Activated CD4-positive, CD25-positive, alpha-beta regulatory T cell treated with anti-CD3 and anti-CD28 coated beads, Interleukin-2, amount 50 U/mL, for 16 hours (primary cell): Measurements from ENCODE around the gene ODAD3.
"Not testable (repeated sequence)": the region's sequence is repeated elsewhere in the genome, so short reads cannot be mapped to it uniquely, and the experiment has no call there.

ENCODE experiments used
- DNase-seq: peaks from one replicate; pipeline ENCODE4 v3.0.0-alpha.2; 2020; ENCODE audit warnings: low read depth, low spot score

The ODAD3 gene

GRCh38 chr19:11437955-11438354, 3.0 kb upstream of the ODAD3 start:
- no peak for DNase-seq

GRCh38 chr19:11435833-11436313, 952 bp upstream of the ODAD3 start:
- DNase-seq = no peak

- DNase-seq = no peak
These were observed 241 bp downstream of the ODAD3 start for GRCh38 chr19:11434703-11435056.

GRCh38 chr19:11433526-11433925, 1.4 kb downstream of the ODAD3 start:
- DNase-seq = not testable (repeated sequence)

GRCh38 chr19:11426656-11427055, 8.3 kb downstream of the ODAD3 start:
- DNase-seq = no peak

GRCh38 chr19:11425719-11426457, 9.0 kb downstream of the ODAD3 start:
- DNase-seq = no peak

GRCh38 chr19:11423791-11424181, 11.1 kb downstream of the ODAD3 start:
- DNase-seq = no peak

- DNase-seq = no peak
These were observed 11.6 kb downstream of the ODAD3 start for GRCh38 chr19:11423164-11423790.

- no peak for DNase-seq
These were observed 12.5 kb downstream of the ODAD3 start for GRCh38 chr19:11422163-11423065.

GRCh38 chr19:11421371-11422098, 13.4 kb downstream of the ODAD3 start:
- DNase-seq = no peak

GRCh38 chr19:11420429-11421370, 14.2 kb downstream of the ODAD3 start:
- DNase-seq = no peak

- DNase-seq = no peak
These were observed 16.1 kb downstream of the ODAD3 start, which contains the start of gene RGL3 for GRCh38 chr19:11418549-11419506. Gene RGL3 (minus strand): TSS chr19:11419314. CDS start chr19:11419278, 36 bp downstream.

GRCh38 chr19:11418094-11418548, 16.8 kb downstream of the ODAD3 start:
- DNase-seq = no peak

- no peak for DNase-seq
These were observed 18.4 kb downstream of the ODAD3 start for GRCh38 chr19:11416346-11417052.

- DNase-seq = no peak
These were observed 20.4 kb downstream of the ODAD3 start for GRCh38 chr19:11414544-11414943.

- no peak for DNase-seq
These were observed 24.2 kb downstream of the ODAD3 start for GRCh38 chr19:11410682-11411081.

GRCh38 chr19:11408591-11408990, 26.3 kb downstream of the ODAD3 start:
- no peak for DNase-seq

GRCh38 chr19:11406703-11407236, 28.2 kb downstream of the ODAD3 start:
- not testable (repeated sequence) for DNase-seq
